CD14-positive monocyte (primary cell): Measurements from ENCODE around the gene RASSF6. TPM values are rescaled to one million over a fixed set of nuclear protein-coding genes. Genes with fewer than 3 reads are reported as not detected.
"Not testable (repeated sequence)": the region's sequence is repeated elsewhere in the genome, so short reads cannot be mapped to it uniquely, and the experiment has no call there.

Experiments used
- DNase-seq, 3 donors: peaks; one replicate each; pipeline ENCODE4 v3.0.0-alpha.2; 2011 to 2022
- H2AFZ ChIP-seq: 2 replicates; pipeline ENCODE4 v1.6.0; 2012; ENCODE audit warnings: mild to moderate bottlenecking, low read depth, low read length, inconsistent platforms; ENCODE audit not compliant: insufficient read depth, poor library complexity, severe bottlenecking
- H3K27ac ChIP-seq, 2 donors: 1 replicate in 1 of 2; 2 replicates in 1 of 2; pipeline ENCODE4 v1.5.1; 2012 to 2013; ENCODE audit warnings: low read length in 2 of 2, control low read depth in 1 of 2, inconsistent platforms in 1 of 2, low read depth in 1 of 2, mild to moderate bottlenecking in 1 of 2
- H3K27me3 ChIP-seq, 2 donors: one replicate each; pipeline versions ENCODE4 v1.6.0 to v1.6.1; 2011 to 2013; ENCODE audit warnings: low read length in 2 of 2; ENCODE audit not compliant: control insufficient read depth in 2 of 2, insufficient read depth in 2 of 2
- H3K36me3 ChIP-seq, 2 donors: replicated peaks in 1 of 2; 1 replicate in 1 of 2; 2 replicates in 1 of 2; pipeline versions ENCODE4 v1.5.1 to v1.6.1; 2012 to 2013; ENCODE audit warnings: low read length in 2 of 2, control low read depth in 1 of 2, inconsistent platforms in 1 of 2, mild to moderate bottlenecking in 1 of 2; ENCODE audit not compliant: insufficient read depth in 2 of 2, control insufficient read depth in 1 of 2
- H3K4me1 ChIP-seq, 2 donors: 1 replicate in 1 of 2; 2 replicates in 1 of 2; pipeline versions ENCODE4 v1.5.1 to v1.6.1; 2012 to 2013; ENCODE audit warnings: low read length in 2 of 2, control low read depth in 1 of 2, inconsistent platforms in 1 of 2, mild to moderate bottlenecking in 1 of 2, moderate library complexity in 1 of 2; ENCODE audit not compliant: insufficient read depth in 2 of 2, control insufficient read depth in 1 of 2
- H3K4me2 ChIP-seq: replicated peaks from 2 replicates; pipeline ENCODE3; 2012; ENCODE audit warnings: low read length, moderate library complexity, mild to moderate bottlenecking; ENCODE audit not compliant: poor library complexity, severe bottlenecking; ENCODE audit errors: extremely low read depth
- H3K4me3 ChIP-seq, 3 experiments: fragments of 200-600 bp in 1 of 3; sonication (generic) in 1 of 3; replicated peaks in 1 of 3; 1 replicate in 2 of 3; 2 replicates in 1 of 3; pipeline ENCODE4 v1.5.1; 2011 to 2013; ENCODE audit warnings: low read length in 3 of 3, mild to moderate bottlenecking in 3 of 3, control low read depth in 2 of 3, low read depth in 2 of 3, inconsistent platforms in 1 of 3, moderate library complexity in 1 of 3
- H3K79me2 ChIP-seq: 2 replicates; pipeline ENCODE4 v1.6.0; 2012; ENCODE audit warnings: mild to moderate bottlenecking, control low read depth, inconsistent platforms, low read length, moderate library complexity; ENCODE audit not compliant: insufficient read depth
- H3K9ac ChIP-seq: 2 replicates; pipeline ENCODE4 v1.6.0; 2017; ENCODE audit warnings: low read length, mild to moderate bottlenecking; ENCODE audit not compliant: insufficient read depth, poor library complexity, severe bottlenecking
- H3K9me3 ChIP-seq, 2 donors: replicated peaks in 1 of 2; 1 replicate in 1 of 2; 2 replicates in 1 of 2; pipeline versions ENCODE4 v1.5.1 to v1.6.1; 2012 to 2013; ENCODE audit warnings: low read length in 2 of 2, control low read depth in 1 of 2; ENCODE audit not compliant: control insufficient read depth in 1 of 2, insufficient read depth in 1 of 2
- H4K20me1 ChIP-seq: 2 replicates; pipeline ENCODE4 v1.6.0; 2012; ENCODE audit warnings: mild to moderate bottlenecking, low read length, control low read depth, moderate library complexity; ENCODE audit not compliant: insufficient read depth
- H3K27ac Mint-ChIP-seq, 7 donors: one replicate each; pipeline ENCODE4 v1.8.0; 2020; ENCODE audit warnings: mild to moderate bottlenecking in 7 of 7, mixed read lengths in 7 of 7, moderate library complexity in 6 of 7, inconsistent platforms in 2 of 7
- H3K27me3 Mint-ChIP-seq, 3 donors: one replicate each; pipeline ENCODE4 v1.8.0; 2021 to 2022; ENCODE audit warnings: low read depth in 3 of 3, mild to moderate bottlenecking in 3 of 3, mixed read lengths in 3 of 3, moderate library complexity in 3 of 3, inconsistent platforms in 1 of 3
- H3K36me3 Mint-ChIP-seq, 2 donors: one replicate each; pipeline ENCODE4 v1.8.0; 2020; ENCODE audit warnings: mixed read lengths in 2 of 2, inconsistent platforms in 1 of 2, mild to moderate bottlenecking in 1 of 2
- H3K4me1 Mint-ChIP-seq: one replicate; pipeline ENCODE4 v1.8.0; 2020; ENCODE audit warnings: mild to moderate bottlenecking, mixed read lengths
- H3K4me3 Mint-ChIP-seq, 2 donors: one replicate each; pipeline ENCODE4 v1.8.0; 2020; ENCODE audit warnings: mild to moderate bottlenecking in 2 of 2, mixed read lengths in 2 of 2, moderate library complexity in 1 of 2
- H3K9me3 Mint-ChIP-seq, 7 donors: one replicate each; pipeline ENCODE4 v1.8.0; 2020 to 2022; ENCODE audit warnings: mixed read lengths in 7 of 7, mild to moderate bottlenecking in 6 of 7, moderate library complexity in 6 of 7, inconsistent platforms in 2 of 7
- CTCF ChIP-seq: fragments of 200-600 bp; IDR thresholded peaks from one replicate; pipeline ENCODE4 v1.8.0; 2022; ENCODE audit warnings: antibody characterized with exemption, mild to moderate bottlenecking
- WGBS: methylation state at CpG from one replicate; pipeline ENCODE4 v1.1.5; 2013; ENCODE audit warnings: missing lambda C conversion rate; ENCODE audit not compliant: insufficient coverage; 5-methylcytosine and 5-hydroxymethylcytosine counted together
- intact Hi-C, 2 donors: fragments of 100-400 bp; cut with micrococcal nuclease; formaldehyde crosslinking; loops; one replicate each; pipeline versions ENCODE4 v1.15.0 to v1.15.1; 2023
- polyA plus RNA-seq, 3 donors: library from polyadenylated mRNA; depleted of rRNA in 1 of 3; unstranded in 2 of 3; stranded (reverse) in 1 of 3; fragments of 300-500 nt in 2 of 3; fragments of >200 nt in 1 of 3; fragmentation: Illumina TruSeq in 2 of 3; gene quantifications; 1 replicate in 2 of 3; 2 replicates in 1 of 3; pipeline ENCODE4 v1.2.3, GENCODE V29; 2012 to 2021

RASSF6 gene
- polyA plus RNA-seq, 3 donors: not detected

GRCh38 chr4:73599182-73599581 is 21.1 kb downstream of the RASSF6 start:
- Histone ChIP-seq H3K4me1 (no peaks in the 10 kb centered on the region), H3K4me3 (no peak overlapping the region), H3K27me3 (no peaks in the 10 kb centered on the region), H3K36me3 (no peaks in the 10 kb centered on the region), H3K9me3 (no peaks in the 10 kb centered on the region), H2AFZ (no peak overlapping the region), H3K4me2 (no peak overlapping the region), H3K27ac (no peak overlapping the region), H3K9ac (no peak overlapping the region), H3K79me2 (no peaks in the 10 kb centered on the region), H4K20me1 (no peaks in the 10 kb centered on the region)
- no peak for TF ChIP-seq CTCF
- H3K27ac Mint-ChIP-seq: no peak overlapping the region
- no peak overlapping the region for H3K4me3 Mint-ChIP-seq
- DNase-seq: no peak
- peaks cover 11% of the 10 kb centered on the region for H3K4me1 Mint-ChIP-seq
- peaks cover 0 to 4% (median 2%) of the 10 kb centered on the region in 7 donors for H3K9me3 Mint-ChIP-seq
- H3K27me3 Mint-ChIP-seq: peaks cover 0 to under 1% (median 0%) of the 10 kb centered on the region in 3 donors
- 67% methylated on average over 1 of the region's 4 CpGs for whole genome bisulfite sequencing
- intact Hi-C loops: no loop called here
- H3K36me3 Mint-ChIP-seq: no peaks in the 10 kb centered on the region

DNA sequence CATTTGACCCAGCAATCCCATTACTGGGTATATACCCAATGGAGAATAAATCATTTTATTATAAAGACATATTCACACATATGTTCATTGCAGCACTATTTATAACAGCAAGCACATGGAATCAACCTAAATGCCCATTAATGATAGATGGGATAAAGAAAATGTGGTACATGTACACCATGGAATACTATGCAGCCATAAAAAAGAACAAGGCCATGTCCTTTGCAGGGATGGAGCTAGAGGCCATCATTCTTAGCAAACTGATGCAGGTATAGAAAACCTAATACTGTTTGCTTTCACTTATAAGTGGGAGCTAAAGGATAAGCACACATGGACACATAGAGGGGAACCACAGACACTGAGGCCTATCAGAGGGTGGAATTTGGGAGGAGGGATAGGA is 22.6 kb downstream of the RASSF6 start:
- intact Hi-C loops: no loop called here
- H3K79me2 ChIP-seq: no peaks in the 10 kb centered on the region
- no peak for DNase-seq
- TF ChIP-seq CTCF: no peak
- H3K4me2 ChIP-seq: no peak overlapping the region
- H3K9ac ChIP-seq: no peak overlapping the region
- H3K4me3 Mint-ChIP-seq: no peak overlapping the region
- H3K27me3 Mint-ChIP-seq: no peaks in the 10 kb centered on the region
- no peaks in the 10 kb centered on the region for H3K27me3 ChIP-seq
- H3K27ac ChIP-seq: no peak overlapping the region
- H3K27ac Mint-ChIP-seq: no peak overlapping the region
- no peaks in the 10 kb centered on the region for H3K4me1 ChIP-seq
- no peaks in the 10 kb centered on the region for H3K36me3 ChIP-seq
- H3K9me3 Mint-ChIP-seq: peaks cover 0 to 3% (median 0%) of the 10 kb centered on the region in 7 donors
- H4K20me1 ChIP-seq: no peaks in the 10 kb centered on the region
- H3K36me3 Mint-ChIP-seq: no peaks in the 10 kb centered on the region
- H3K4me3 ChIP-seq: no peak overlapping the region
- H3K9me3 ChIP-seq: no peaks in the 10 kb centered on the region
- no peak overlapping the region for H2AFZ ChIP-seq
- peaks cover 7% of the 10 kb centered on the region for H3K4me1 Mint-ChIP-seq

DNA sequence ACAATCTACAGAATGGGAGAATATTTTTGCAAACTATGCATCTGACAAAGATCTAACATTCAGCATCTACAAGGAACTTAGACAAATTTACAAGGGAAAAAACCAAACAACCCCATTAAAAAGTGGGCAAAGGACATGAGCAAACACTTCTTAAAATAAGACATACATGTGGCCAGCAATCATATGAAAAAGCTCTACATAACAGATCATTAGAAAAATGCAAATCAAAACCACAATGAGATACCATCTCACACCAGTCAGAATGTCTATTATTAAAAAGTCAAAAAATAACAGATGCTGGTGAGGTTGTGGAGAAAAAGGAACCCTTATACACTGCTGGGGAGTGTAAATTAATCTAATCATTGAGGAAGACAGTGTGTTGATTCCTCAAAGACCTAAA is 23.1 kb downstream of the RASSF6 start:
- H3K4me3 ChIP-seq, H3K4me2 ChIP-seq, H3K27ac ChIP-seq, DNase-seq, H3K79me2 ChIP-seq, H3K27me3 Mint-ChIP-seq, H3K9me3 ChIP-seq, intact Hi-C loops, H3K4me1 Mint-ChIP-seq, H2AFZ ChIP-seq, H3K36me3 ChIP-seq, H3K27me3 ChIP-seq, H4K20me1 ChIP-seq, H3K9ac ChIP-seq, H3K9me3 Mint-ChIP-seq, H3K27ac Mint-ChIP-seq, H3K4me3 Mint-ChIP-seq, H3K36me3 Mint-ChIP-seq, H3K4me1 ChIP-seq: not testable (repeated sequence)
